ENCODE results near the gene ICAM2.

Gene ICAM2

GRCh38 chr17:64064331-64064730 lies 43.9 kb upstream of the ICAM2 start:
- no peaks in the 10 kb centered on the region for H3K27me3 ChIP-seq (ENCODE audit: low read length)
- no peaks in the 10 kb centered on the region for H3K9me2 ChIP-seq (replicated peaks; ENCODE audit: insufficient read depth, low read length)
- H3K9me3 ChIP-seq (ENCODE audit: insufficient read depth, low read length): peaks cover 9% of the 10 kb centered on the region; the same call in 1 of the 2 replicates
- H3F3A ChIP-seq (ENCODE audit: insufficient read depth): no peaks in the 10 kb centered on the region
- H2AFZ ChIP-seq (ENCODE audit: low read depth, low read length, severe bottlenecking): no peak overlapping the region
- H3K9ac ChIP-seq (ENCODE audit: low read length): no peak overlapping the region
- TF ChIP-seq, protein P1, sequence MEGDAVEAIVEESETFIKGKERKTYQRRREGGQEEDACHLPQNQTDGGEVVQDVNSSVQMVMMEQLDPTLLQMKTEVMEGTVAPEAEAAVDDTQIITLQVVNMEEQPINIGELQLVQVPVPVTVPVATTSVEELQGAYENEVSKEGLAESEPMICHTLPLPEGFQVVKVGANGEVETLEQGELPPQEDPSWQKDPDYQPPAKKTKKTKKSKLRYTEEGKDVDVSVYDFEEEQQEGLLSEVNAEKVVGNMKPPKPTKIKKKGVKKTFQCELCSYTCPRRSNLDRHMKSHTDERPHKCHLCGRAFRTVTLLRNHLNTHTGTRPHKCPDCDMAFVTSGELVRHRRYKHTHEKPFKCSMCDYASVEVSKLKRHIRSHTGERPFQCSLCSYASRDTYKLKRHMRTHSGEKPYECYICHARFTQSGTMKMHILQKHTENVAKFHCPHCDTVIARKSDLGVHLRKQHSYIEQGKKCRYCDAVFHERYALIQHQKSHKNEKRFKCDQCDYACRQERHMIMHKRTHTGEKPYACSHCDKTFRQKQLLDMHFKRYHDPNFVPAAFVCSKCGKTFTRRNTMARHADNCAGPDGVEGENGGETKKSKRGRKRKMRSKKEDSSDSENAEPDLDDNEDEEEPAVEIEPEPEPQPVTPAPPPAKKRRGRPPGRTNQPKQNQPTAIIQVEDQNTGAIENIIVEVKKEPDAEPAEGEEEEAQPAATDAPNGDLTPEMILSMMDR (IDR thresholded peaks at IDR 0.05; ENCODE audit: insufficient read depth, low read length, poor library complexity, severe bottlenecking): no peak
- TF ChIP-seq EZH2phosphoT487 (conservative IDR thresholded peaks at IDR 0.05; ENCODE audit: low read length): no peak
- H3K27ac ChIP-seq (ENCODE audit: low read depth, low read length): no peak overlapping the region
- no peaks in the 10 kb centered on the region for H4K20me1 ChIP-seq (ENCODE audit: low read depth, low read length)
- no peaks in the 10 kb centered on the region for H3K79me2 ChIP-seq (ENCODE audit: insufficient read depth, low read length)
- H3K36me3 ChIP-seq (ENCODE audit: low read length): no peaks in the 10 kb centered on the region
- no peak overlapping the region for H3K4me3 ChIP-seq (ENCODE audit: insufficient read depth, low read length, poor library complexity, severe bottlenecking)
- no peak overlapping the region for H3K4me2 ChIP-seq (ENCODE audit: low read depth, low read length, poor library complexity, severe bottlenecking)

DNA sequence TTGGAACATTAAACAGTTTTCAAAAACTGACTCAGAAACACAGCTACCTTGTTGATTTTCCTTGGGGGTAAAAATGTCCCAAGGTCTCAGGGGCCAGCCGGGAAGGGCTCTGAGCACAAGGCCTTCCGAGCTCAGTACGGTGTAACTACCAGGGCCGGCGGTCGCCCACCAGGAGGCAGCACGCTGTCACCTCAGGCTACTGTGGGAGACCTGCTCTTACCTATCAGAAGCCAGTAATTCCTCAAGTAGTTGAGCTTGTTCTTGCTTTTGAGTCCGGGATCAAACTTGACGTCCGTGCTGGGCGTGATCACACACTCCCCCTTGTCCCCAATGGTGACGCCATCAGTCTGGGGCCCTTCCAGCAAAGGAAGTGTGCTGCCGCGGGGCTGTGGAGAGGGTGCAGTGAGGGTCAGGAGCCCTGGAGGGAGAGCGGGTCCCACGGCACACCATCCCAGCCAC lies 43.4 kb upstream of the ICAM2 start:
- Histone ChIP-seq H3K27ac (ENCODE audit: low read depth, low read length) (no peak overlapping the region), H3K27me3 (ENCODE audit: low read length) (no peaks in the 10 kb centered on the region), H3K36me3 (ENCODE audit: low read length) (no peaks in the 10 kb centered on the region), H3K9me2 (replicated peaks; ENCODE audit: insufficient read depth, low read length) (no peaks in the 10 kb centered on the region), H3K4me3 (ENCODE audit: insufficient read depth, low read length, poor library complexity, severe bottlenecking) (no peak overlapping the region), H3K79me2 (ENCODE audit: insufficient read depth, low read length) (no peaks in the 10 kb centered on the region), H3K9ac (ENCODE audit: low read length) (no peak overlapping the region), H3F3A (ENCODE audit: insufficient read depth) (no peaks in the 10 kb centered on the region), H2AFZ (ENCODE audit: low read depth, low read length, severe bottlenecking) (no peak overlapping the region), H3K4me2 (ENCODE audit: low read depth, low read length, poor library complexity, severe bottlenecking) (no peak overlapping the region), H3K9me3 (ENCODE audit: insufficient read depth, low read length) (peaks cover 5% of the 10 kb centered on the region; the same call in 1 of the 2 replicates), H4K20me1 (ENCODE audit: low read depth, low read length) (no peaks in the 10 kb centered on the region)
- TF ChIP-seq, protein P1 (IDR thresholded peaks at IDR 0.05; ENCODE audit: insufficient read depth, low read length, poor library complexity, severe bottlenecking): peak; percentile 37
- no peak for TF ChIP-seq EZH2phosphoT487 (conservative IDR thresholded peaks at IDR 0.05; ENCODE audit: low read length)

DNA sequence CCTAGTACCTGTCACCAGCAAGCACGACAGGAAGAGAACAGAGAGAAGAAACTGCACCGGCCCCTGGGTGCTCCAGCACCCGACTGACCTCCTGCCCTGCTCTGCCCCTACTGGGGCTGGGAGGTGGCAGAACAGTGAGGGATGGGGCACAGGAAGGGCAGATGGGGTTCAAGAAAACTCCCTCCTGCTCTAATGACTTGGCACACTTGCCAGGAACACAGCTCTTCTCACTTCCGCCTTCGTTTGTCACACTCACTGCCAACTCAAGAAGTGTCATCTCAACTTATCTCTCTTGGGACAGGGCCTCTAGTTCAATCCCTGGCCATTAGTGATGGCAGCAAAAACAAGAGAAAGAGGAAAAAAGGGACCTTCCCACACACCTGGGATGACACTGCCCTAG lies 42.7 kb upstream of the ICAM2 start:
- TF ChIP-seq, protein P1 (IDR thresholded peaks at IDR 0.05; ENCODE audit: insufficient read depth, low read length, poor library complexity, severe bottlenecking): no peak
- TF ChIP-seq EZH2phosphoT487 (conservative IDR thresholded peaks at IDR 0.05; ENCODE audit: low read length): no peak
- no peaks in the 10 kb centered on the region for H3K9me2 ChIP-seq (replicated peaks; ENCODE audit: insufficient read depth, low read length)
- H3K79me2 ChIP-seq (ENCODE audit: insufficient read depth, low read length): no peaks in the 10 kb centered on the region
- H3K4me3 ChIP-seq (ENCODE audit: insufficient read depth, low read length, poor library complexity, severe bottlenecking): no peak overlapping the region
- H3K9me3 ChIP-seq (ENCODE audit: insufficient read depth, low read length): no peaks in the 10 kb centered on the region
- H4K20me1 ChIP-seq (ENCODE audit: low read depth, low read length): no peaks in the 10 kb centered on the region
- no peaks in the 10 kb centered on the region for H3K27me3 ChIP-seq (ENCODE audit: low read length)
- no peak overlapping the region for H2AFZ ChIP-seq (ENCODE audit: low read depth, low read length, severe bottlenecking)
- no peaks in the 10 kb centered on the region for H3F3A ChIP-seq (ENCODE audit: insufficient read depth)
- H3K9ac ChIP-seq (ENCODE audit: low read length): no peak overlapping the region
- no peak overlapping the region for H3K4me2 ChIP-seq (ENCODE audit: low read depth, low read length, poor library complexity, severe bottlenecking)
- H3K36me3 ChIP-seq (ENCODE audit: low read length): no peaks in the 10 kb centered on the region
- no peak overlapping the region for H3K27ac ChIP-seq (ENCODE audit: low read depth, low read length)
